HG02970 (cell line): Measurements from ENCODE around the gene ZCRB1.
"Not testable (repeated sequence)": the region's sequence is repeated elsewhere in the genome, so short reads cannot be mapped to it uniquely, and the experiment has no call there.

Source experiments
- ATAC-seq: cut with Tn5 transposase; IDR thresholded peaks from one replicate; pipeline ENCODE4 v1.9.1; 2021; ENCODE audit warnings: mild to moderate bottlenecking, moderate library complexity, moderate number of reproducible peaks; ENCODE audit not compliant: unreplicated experiment, low FRiP score

Gene ZCRB1, protein sequence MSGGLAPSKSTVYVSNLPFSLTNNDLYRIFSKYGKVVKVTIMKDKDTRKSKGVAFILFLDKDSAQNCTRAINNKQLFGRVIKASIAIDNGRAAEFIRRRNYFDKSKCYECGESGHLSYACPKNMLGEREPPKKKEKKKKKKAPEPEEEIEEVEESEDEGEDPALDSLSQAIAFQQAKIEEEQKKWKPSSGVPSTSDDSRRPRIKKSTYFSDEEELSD

GRCh38 chr12:42325653-42326474, at the start of gene ZCRB1, which contains the start of gene PPHLN1:
ZCRB1 (minus strand) TSS chr12:42326094; CDS start chr12:42324102, 1,992 bp downstream.
PPHLN1 (plus strand) TSS chr12:42326167; CDS start chr12:42335903, 9,736 bp downstream.
- peak; percentile 90 for ATAC-seq

DNA sequence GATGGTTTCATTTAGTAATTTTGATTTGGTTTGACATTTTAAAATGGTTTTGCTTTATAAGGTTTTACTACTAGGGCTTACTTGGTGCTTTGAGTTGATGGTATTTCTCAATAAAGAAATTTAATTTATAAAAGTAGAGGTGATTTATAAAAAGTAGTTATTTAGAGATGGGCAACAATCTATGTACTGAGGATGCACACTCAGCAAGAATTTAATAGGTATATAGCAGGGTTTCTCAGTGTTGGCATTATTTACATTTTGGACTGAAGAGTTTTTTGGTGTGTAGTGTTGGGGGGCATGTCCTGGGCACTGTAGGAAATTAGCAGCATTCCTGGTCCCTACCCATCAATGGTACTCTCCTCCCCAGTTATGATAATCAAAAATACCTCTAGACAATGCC, 47.8 kb upstream of the ZCRB1 start:
- no peak for ATAC-seq

DNA sequence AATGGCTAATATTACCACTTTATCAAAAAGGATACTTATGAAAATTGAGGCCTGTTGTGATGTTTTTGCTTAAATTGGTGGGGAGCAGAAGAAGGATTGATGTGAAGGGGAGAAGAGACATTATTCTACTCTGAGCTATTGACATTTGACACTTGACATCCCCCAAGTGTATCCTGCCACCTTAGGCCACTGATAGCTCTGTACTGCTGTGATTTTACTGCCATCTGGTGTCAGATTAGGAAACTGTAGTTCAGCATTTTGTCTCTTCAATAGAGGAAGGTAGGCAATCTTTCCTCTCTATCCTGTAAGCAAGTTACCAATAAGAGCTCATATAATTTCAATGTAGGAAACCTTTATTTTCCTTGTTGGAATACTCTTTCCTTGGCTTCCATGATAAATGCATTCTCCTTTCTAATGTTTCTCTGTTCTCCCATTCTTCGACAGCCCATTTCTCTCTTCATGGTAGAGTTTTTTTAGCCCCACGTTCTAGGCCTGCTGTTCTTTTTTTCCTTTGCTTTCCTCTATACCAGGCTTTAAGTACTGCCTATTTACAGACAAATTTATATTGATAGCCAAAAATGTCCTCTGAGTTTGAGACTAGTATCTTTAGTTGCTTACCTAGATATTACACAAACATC, 46.4 kb upstream of the ZCRB1 start:
- ATAC-seq = peak; percentile 81

DNA sequence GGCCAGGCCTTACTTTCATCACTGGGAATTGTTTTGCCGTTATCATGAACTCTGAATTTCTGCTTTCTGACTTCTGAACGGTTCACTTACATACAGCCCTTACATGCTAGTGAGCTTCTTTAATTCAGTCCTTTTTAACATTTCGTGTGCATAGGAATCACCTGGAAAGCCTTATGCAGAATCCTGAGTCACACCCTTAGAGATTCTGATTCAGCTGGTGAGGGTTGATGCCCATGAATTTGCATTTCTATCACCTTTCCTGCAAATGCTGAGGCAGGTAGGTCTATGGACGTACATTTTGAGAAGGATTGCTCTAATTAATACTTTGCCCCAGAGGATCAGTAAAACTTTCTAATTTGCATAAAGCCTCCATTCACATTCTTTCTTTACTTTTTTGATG, 44.1 kb upstream of the ZCRB1 start:
- ATAC-seq = no peak

DNA sequence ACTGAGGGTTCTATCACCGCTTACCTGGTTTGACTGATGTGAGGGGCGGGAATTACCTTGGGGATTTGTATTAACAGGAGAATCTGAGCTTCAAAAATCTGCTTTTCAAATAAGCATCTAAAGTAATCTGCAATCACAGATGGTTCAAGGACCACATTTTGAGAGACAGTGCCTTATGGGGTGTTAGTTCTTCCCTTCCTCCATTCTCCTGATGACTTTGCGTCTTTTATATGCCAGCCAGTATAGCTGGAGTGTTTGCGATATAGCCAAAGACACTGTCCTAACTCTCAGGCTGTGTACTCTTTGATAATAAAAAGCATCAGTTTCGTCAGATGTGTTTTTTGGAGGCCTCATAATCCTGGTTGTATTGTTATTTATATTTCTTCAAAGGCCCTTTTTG, 39.6 kb upstream of the ZCRB1 start:
- no peak for ATAC-seq

DNA sequence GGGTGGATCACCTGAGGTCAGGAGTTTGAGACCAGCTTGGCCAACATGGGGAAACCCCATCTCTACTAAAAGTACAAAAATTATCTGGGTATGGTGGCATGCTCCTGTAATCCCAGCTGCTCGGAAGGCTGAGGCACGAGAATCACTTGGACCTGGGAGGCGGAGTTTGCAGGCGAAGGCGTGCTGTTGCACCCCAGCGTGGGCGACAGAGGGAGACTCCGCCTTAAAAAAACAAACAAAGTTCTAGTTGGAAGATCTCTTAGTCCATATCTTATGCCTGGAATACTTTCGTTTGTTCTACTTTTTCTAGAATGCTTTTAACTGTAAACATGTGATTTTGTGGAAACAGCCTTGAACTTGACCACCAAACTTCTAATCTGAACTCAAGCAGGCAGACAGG, 38.8 kb upstream of the ZCRB1 start:
- no peak for ATAC-seq

DNA sequence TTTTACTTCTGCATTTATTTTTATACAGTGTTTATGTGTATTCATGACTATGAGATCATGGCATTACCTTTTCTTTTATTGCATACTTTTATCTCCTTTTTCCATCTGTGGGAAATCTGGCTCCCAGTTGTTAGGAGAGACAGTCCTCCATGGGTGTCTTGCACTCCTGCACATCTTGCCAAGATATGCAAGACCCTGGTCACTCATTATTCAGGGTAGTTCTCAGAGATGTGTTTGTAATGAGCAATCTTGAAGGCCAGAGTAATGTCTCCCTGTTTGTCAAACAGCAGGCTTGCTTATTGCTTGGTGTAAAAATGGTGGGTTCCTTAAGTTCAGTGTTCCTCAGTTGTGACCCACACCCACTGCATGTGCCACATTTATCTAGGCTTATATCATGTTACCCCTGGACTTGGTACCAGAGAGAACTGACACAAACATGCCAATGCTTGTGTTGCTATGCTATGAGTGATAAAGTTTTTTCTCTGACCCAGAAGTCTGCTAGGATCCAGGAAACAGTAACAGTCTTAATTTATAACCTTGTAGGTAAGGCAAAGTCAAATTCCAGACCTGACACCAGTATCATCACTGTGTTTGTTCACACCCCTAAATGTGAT, 36.9 kb upstream of the ZCRB1 start:
- ATAC-seq = no peak

DNA sequence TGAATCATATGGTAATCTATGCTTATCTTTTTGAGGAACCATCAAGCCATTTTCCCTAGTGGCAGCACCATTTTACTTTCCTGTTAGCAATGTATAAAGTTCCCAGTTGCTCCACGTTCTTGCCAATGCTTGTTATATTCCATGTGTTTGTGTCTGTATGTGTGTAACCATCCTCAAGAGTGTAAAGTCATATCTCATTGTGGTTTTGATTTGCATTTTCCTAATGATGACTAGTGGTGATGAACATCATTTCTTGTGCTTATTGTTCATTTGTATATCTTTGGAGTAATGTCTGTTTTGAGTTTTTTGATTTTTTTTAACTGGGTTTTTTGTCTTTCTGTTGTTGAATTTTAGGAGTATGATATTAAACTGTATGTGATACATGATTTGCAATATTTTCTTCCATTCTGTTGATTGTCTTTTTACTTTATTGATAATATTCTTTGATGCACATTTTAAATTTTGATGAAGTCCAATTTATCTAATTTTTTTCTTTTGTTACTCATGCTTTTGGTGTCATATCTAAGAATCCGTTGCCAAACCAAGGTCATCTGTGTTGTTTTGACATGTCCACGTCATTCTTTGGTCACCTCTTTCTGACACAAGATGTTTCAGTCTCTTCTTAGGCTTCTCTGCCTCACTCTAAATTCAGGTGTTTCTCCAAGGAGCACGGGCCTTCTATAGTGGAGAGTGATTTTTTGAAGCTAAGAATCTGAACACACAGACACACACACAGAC, 36.2 kb upstream of the ZCRB1 start:
- ATAC-seq = no peak

DNA sequence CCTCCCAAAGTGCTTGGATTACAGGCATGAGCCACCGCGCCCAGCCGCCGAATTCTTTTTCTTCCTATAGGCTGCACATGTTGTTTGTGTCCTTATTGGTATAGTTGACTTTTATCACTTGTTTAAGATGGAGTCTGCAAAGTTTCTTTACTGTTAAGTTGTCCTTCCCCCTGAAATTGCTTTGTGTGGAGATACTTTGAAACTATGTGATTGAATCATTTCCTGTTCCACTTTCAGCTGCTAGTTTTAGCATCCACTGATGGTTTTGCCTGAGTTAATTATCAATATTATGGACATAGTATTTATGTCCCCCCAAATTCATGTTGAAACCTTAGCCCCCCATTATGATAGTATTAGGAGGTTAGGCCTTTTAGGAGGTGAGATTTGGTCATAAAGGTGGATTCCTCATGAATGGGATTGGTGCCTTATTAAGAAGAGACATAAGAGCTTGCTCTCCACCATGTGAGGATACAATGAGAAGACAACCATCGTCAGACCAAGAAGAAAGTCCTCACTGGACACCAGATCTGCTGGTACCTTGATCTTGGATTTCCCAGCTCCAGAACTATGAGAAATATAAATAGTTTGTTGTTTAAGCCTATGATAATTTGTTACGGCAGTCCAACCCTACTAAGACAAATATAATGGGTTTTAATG, 35.0 kb upstream of the ZCRB1 start:
- ATAC-seq = peak; percentile 66

DNA sequence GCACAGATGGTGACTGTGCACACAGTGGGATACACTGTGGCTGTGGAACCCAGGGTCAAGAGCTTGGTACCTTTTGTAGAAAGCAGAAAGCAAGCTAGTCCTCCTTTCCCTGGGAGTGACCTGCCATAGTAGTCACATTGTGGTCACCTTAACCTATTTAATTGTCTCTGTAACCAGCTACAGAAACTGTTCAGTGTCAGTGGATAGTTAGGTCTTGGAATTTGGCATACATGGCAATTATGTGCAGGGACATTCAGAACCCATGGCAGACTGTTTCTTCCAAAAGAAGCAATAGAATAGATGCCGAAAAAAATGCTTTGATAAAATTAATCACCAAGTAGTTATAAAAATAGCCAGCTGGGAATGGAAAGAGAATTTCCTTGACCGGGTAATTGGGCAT, 30.4 kb upstream of the ZCRB1 start:
- no peak for ATAC-seq

GRCh38 chr12:42350021-42350407, 24.1 kb upstream of the ZCRB1 start:
- not testable (repeated sequence) for ATAC-seq

DNA sequence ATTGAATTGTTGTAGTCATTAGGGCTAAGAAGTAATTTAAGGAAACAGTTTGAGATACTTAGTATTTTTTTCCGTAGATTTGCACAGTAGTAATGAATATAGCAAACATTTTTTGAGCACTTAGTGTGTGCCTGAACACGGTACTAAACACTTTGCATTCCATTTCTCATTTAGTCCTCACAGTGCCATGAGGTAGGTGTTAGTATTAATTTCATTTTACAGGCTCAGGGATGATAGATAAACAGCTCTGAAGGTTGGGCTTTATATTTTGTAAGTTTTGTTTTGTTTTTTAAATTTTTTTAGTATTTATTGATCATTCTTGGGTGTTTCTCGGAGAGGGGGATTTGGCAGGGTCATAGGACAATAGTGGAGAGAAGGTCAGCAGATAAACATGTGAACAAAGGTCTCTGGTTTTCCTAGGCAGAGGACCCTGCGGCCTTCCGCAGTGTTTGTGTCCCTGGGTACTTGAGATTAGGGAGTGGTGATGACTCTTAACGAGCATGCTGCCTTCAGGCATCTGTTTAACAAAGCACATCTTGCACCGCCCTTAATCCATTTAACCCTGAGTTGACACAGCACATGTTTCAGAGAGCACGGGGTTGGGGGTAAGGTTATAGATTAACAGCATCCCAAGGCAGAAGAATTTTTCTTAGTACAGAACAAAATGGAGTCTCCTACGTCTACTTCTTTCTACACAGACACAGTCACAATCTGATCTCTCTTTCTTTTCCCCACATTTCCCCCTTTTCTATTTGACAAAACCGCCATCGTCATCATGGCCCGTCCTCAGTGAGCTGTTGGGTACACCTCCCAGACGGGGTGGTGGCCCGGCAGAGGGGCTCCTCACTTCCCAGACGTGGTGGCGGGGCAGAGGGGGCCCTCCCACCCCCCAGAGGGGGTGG, 23.5 kb upstream of the ZCRB1 start:
- not testable (repeated sequence) for ATAC-seq

DNA sequence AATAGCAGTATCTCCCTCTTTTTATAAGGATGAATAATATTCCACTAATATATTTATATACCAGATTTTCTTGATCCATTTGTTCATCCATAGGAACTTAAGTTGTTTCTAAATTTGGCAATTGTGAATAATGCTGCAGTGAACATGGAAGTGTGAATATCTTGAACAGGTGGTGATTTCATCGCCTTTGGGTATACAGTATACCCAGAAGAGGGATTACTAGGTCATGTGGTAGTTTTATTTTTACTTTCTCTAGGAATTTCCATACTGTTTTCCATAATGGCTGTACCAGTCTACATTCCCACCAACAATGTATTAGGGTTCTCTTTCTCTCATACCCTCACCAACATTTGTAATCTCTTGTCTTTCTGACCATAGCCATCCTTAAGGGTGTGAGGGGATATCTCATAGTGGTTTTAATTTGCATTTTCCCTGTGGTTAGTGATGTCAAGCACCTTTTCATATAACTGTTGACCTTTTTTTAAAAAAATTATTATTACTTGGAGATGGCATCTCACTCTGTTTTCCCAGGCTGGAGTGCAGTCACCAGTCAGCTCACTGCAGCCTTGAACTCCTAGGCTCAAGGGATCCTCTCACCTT, 20.6 kb upstream of the ZCRB1 start:
- ATAC-seq = no peak

GRCh38 chr12:42343721-42344120, 17.8 kb upstream of the ZCRB1 start:
- no peak for ATAC-seq

GRCh38 chr12:42342028-42342427, 16.1 kb upstream of the ZCRB1 start:
- no peak for ATAC-seq

DNA sequence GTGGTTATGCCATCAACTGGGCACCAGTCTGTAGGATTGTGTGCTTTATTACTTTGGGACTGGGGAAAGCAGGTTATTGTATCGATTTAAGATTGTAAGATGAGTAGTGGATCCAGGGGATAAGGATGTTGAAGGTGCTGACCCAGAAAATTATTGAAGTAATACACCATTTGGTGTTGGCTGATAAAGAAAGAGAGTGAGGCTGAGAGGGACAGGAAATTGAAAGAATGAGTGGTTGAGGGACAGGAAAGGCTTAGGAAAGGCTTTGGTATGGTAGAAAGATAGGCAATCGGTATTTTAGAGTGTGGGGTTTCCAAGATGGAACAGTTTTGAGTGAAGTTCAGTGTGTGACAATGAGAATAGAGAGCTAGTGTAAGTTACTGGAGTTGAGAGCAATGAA, 12.4 kb upstream of the ZCRB1 start:
- no peak for ATAC-seq

- ATAC-seq = no peak
These were observed 10.4 kb upstream of the ZCRB1 start for GRCh38 chr12:42336286-42336685.
